ENCODE data around the gene DIAPH2.
"Not testable (repeated sequence)": the region's sequence is repeated elsewhere in the genome, so short reads cannot be mapped to it uniquely, and the experiment has no call there.

Gene DIAPH2

DNA sequence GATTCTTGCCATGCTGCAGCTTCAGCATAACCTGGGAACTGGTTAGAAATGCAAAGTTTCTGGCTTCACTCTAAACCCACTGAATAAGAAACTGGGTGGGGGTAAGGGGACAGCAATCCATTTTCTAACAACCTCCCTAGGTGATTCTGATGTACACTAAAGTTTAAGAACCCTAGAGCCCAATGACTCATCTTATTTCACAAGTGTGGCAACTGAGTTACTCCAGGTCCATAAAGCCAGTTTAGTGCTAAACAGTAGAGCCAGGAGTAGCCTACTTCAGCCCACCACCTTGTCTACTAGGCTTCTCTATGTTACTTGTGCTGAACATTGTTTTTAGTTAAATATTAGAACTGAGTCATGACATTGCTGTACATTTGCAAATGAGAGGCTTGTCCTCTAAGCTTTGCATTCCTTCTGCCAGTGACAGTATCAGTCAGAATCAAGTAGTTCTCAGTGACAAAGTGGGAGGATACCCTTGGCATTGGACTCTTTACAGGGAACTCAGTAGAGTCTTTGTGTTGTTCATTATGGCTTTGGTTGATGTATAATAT is 717.0 kb downstream of the DIAPH2 start:
- no peak for DNase-seq

DNA sequence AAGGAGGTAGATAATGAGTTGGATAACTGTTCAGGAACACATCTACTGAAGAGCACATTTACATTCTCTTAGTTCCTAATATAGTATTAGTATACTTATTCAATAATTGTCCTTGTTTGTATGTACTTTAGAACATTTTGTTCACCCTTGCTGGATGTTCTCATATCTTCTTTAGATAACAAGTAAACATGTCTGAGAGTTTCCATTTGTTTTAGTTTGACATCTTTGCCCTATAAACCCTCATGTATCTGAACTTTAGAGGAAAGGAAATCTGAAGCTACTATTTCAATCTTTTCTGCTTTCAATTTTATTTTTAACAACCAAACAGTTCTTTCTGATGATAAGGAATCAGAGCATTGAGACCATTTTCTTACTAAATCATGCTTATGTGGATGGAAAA is 717.7 kb downstream of the DIAPH2 start:
- no peak for DNase-seq

DNA sequence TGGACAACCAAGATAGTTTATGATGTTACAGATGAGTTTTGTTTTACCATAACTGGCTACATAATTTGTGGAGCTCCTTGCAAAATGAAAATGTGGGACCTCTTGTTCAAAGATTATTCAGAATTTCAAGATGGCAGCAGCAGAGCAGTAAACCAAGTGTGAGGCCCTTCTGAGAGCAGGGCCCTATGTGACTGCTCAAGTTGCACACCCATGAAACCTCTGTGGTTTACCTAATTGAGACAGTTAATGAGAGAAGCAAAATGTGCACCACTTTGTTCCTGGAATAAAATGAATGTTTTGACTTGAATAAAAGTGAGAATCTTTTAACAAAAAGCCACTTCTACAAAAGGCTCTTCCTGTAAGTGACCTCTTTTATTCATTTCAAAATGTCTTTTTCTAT is 718.3 kb downstream of the DIAPH2 start:
- DNase-seq: no peak

DNA sequence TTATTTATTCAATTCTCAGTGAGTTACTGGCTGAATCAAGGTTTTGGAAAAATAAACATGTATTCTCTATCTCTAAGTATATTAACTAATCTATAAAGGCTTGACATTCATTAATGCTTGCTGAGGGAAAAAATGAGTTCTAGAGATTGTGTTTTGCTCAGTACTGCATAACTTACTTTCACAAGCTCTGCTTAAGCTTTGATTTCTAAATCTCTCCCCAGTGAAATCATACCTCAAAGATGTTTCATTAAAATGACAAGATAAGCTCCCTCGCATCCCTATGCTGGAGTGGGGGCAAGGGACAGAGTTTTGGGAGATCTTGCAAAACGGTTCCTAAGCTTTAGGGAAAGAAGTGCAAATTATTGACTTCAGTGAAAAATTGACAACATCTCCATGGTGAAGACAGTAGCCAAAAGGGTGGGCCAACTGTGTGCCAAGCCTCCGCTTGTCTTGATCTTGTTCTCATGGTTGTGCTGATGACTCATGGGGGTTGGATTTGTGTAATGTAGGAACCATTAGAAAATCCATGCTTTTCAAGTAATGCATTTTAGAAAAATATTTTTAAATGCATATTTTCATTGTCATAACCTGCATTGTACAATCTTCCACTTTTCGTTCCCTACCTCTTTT is 720.5 kb downstream of the DIAPH2 start:
- DNase-seq: no peak

DNA sequence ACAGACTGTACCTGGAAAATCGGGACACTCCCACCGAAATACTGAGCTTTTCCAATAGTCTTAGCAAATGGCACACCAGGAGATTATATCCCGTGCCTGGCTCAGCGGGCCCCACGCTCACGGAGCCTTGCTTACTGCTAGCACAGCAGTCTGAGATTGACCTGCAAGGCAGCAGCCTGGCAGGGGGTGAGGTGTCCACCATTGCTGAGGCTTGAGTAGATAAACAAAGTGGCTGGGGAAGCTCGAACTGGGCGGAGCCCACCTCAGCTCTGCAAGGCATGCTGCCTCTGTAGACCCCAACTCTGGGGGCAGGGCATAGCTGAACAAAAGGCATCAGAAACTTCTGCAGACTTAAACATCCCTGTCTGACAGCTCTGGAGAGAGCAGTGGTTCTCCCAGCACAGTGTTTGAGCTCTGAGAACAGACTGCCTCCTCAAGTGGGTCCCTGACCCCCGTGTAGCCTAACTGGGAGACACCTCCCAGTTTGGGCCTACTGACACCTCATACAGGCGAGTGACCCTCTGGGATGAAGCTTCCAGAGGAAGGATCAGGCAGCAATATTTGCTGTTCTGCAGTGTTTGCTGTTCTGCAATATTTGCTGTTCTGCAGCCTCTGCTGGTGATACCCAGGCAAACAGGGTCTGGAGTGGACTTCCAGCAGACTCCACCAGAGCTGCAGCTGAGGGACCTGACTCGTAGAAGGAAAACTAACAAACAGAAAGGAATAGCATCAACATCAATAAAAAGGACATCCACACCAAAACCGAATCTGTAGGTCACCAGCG is 725.2 kb downstream of the DIAPH2 start:
- not testable (repeated sequence) for DNase-seq

- DNase-seq: no peak
Measured at GRCh38 chrX:97416461-97416860, 731.8 kb downstream of the DIAPH2 start.

- DNase-seq: no peak
Measured at GRCh38 chrX:97429101-97429500, 744.5 kb downstream of the DIAPH2 start.

- DNase-seq: no peak
Measured at GRCh38 chrX:97431281-97431680, 746.6 kb downstream of the DIAPH2 start.

GRCh38 chrX:97446298-97446882 is 761.7 kb downstream of the DIAPH2 start:
- no peak for DNase-seq

GRCh38 chrX:97447306-97447705 is 762.7 kb downstream of the DIAPH2 start:
- no peak for DNase-seq

DNA sequence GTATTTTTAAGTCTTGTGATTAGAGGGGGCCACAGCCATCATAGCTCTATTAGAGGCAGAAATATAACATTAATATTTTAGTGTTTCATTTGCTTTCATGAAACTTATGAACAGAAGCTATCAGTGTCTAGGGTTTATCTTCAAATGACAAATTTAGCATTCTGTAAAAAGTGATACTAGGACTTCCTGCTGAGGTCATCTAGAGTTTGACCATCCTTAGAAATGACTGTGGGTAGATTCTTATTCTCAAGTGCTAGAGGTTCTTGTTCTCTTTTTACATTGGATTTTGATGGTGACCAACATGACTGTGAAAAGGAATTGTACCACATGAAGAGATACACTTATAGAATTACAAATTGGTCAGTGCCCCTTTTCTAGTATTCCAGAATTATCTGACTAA is 767.6 kb downstream of the DIAPH2 start:
- DNase-seq: no peak

DNA sequence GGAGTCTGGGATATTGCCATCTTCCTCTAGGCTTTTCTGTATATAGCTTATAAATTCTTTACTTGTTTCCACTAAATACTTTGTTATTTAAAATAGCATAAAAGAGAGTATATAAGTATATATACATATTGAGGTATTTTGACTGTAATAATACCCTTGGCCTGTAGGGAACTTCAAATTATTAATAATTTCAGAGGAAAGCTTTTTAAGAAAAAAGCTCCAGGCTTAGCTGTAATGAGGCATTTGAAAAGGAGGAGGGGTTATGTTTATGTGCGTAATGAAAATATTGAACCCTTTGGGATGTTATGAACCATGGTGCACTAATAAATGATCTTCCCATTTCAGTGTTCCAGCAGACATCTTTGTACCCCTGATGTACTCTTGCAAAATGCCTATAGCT is 777.1 kb downstream of the DIAPH2 start:
- no peak for DNase-seq

- no peak for DNase-seq
Measured at GRCh38 chrX:97471071-97471470, 786.4 kb downstream of the DIAPH2 start.

- DNase-seq: no peak
Measured at GRCh38 chrX:97474933-97475332, 790.3 kb downstream of the DIAPH2 start.

DNA sequence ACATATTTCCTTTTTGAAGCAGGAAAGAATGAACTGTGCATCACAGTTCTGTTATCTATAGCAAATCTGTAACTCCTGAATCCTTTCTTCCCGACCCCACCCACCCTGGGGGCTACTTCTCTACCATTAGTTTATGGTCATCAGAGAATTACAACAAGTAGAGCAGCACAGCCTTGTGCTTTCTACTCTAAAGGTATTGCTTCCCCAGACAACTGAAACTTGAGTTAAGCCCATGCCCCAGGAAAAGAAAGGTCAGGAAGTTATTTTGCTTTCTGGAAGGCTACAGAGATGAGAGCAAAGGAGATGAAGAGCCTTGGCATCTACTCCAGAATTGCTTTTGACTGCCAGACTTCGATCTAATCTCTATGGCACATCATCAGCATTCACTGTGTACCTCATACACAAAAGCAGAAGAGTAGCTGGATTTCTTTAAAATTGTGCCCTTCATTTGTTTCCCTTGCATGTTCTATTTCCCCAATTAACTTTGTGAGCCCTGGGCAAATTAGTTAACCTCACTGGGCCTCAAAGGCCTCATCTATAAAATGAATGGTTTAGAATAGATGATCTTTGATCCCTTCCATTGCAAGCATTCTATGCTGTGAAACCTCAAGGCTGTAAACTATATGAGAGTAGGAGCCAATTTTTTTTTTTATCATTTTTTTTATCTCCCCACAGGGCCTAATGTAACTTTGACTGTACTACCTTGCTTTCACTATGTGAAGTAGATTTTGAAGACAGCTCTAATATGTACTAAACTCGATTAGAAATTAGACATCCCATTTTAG is 794.7 kb downstream of the DIAPH2 start:
- no peak for DNase-seq

DNA sequence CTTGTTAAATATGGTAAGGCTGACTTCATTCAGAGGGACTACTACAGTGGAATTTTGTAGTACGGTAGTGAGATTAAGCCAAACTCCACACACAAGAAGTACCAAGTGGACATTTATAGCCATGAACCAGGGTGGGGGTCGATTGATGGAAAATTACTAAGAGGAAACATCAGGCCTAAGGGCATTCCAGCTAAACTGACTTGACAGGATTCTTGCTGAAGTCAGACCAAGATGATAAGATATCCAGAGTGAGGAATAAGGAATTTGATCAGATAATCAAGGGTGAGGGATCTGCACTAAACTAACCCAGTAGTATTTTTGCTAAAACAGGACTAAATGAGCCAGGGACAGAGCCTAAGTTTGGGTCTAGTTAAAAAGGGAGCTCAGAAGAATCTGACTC is 796.6 kb downstream of the DIAPH2 start:
- DNase-seq: no peak

GRCh38 chrX:97482666-97483300 is 798.1 kb downstream of the DIAPH2 start:
- no peak for DNase-seq

DNA sequence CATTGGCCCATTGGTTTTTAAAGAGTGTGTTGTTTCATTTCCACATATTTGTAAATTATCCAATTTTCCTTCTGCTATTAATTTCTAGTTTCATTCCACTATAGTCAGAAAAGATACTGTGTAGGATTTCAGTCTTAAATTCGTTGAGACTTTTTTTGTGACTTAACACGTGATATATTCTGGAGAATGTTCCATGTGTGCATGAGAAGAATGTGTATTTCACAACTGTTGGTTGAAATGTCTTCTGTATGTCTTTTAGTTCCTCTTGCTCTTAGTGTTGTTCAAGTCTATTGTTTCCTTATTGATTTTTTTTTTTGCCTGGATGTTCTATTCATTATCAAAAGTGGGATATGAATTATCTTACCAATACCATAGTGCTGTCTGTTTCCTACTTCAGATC is 806.0 kb downstream of the DIAPH2 start:
- no peak for DNase-seq

DNA sequence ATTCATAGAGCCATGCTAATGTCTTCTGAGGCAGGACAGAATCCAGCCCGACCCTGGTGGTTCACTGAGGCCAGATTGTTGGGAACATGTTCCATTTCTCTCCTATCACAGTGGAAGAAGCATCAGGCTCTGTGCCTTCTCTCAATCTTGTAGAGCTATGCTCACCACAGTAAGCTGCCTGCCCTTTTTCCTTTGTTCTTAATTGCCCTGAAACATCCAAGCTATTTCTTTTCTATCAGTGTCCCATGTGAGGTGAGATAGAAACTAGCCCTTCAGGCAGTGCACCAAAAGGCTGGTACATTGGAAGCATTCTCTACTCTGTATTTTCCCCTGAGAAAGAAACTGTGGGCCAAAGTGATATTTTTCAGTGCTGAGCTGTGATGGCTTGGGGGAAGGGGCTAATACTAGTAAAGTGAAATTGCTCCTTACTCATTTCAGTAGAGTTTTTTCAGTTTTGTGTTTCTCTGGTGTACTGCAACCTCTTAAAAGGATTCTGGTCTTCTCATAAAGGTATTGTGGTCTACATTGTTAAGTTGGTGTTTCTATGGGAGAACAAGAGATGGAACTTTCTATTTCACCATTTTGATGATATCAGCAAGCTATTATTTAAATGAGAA is 810.2 kb downstream of the DIAPH2 start:
- no peak for DNase-seq

GRCh38 chrX:97498093-97498492 is 813.5 kb downstream of the DIAPH2 start:
- no peak for DNase-seq

- no peak for DNase-seq
Measured at GRCh38 chrX:97504431-97504830, 819.8 kb downstream of the DIAPH2 start.

DNA sequence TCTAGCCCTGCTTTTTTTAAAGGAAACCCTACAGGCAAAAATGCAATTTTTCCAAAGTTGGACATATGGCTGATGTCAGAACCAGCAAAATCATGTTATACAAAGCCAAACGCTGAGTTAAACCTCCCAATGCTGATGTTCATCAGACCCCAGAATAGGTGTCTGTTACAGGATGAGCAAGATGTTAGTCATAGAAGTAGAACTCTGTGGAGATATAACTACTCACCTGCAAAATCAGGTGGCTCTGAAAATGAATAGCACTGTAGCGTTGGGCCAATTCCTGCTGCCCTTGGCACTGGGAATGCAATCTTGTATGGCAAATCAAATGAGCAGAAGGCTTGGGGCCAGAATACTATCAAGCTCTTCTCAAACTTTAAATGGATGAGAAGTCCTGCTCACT is 833.1 kb downstream of the DIAPH2 start:
- no peak for DNase-seq

Measured in activated effector memory CD4-positive, alpha-beta T cell treated with Interleukin-2 at 50 U/mL for 16 hours (primary cell).